Epidermal melanocyte (primary cell): ENCODE data around the gene DCC.

Experiments
- DNase-seq: peaks from one replicate; pipeline ENCODE4 v3.0.0; 2011; ENCODE audit warnings: low spot score; ENCODE audit not compliant: insufficient read length

Gene DCC

GRCh38 chr18:52596748-52597435, 256.9 kb downstream of the DCC start:
- DNase-seq, result no peak

GRCh38 chr18:52598921-52599320, 258.9 kb downstream of the DCC start:
- DNase-seq, result no peak

- no peak for DNase-seq
Measured at GRCh38 chr18:52602820-52603219, 262.8 kb downstream of the DCC start.

GRCh38 chr18:52605345-52605744, 265.3 kb downstream of the DCC start:
- no peak for DNase-seq

- DNase-seq, result no peak
Measured at GRCh38 chr18:52607985-52608384, 268.0 kb downstream of the DCC start.

GRCh38 chr18:52610451-52611115, 270.6 kb downstream of the DCC start:
- no peak for DNase-seq

- no peak for DNase-seq
Measured at GRCh38 chr18:52612406-52612805, 272.4 kb downstream of the DCC start.

GRCh38 chr18:52615321-52615720, 275.3 kb downstream of the DCC start:
- DNase-seq, result no peak

GRCh38 chr18:52615943-52616342, 275.9 kb downstream of the DCC start:
- no peak for DNase-seq

GRCh38 chr18:52617931-52618330, 277.9 kb downstream of the DCC start:
- no peak for DNase-seq

- DNase-seq, result no peak
Measured at GRCh38 chr18:52620926-52621439, 281.0 kb downstream of the DCC start.

- no peak for DNase-seq
Measured at GRCh38 chr18:52624702-52625101, 284.7 kb downstream of the DCC start.

- DNase-seq, result no peak
Measured at GRCh38 chr18:52636536-52636935, 296.5 kb downstream of the DCC start.

GRCh38 chr18:52648201-52648600, 308.2 kb downstream of the DCC start:
- DNase-seq, result no peak

GRCh38 chr18:52652391-52652790, 312.4 kb downstream of the DCC start:
- no peak for DNase-seq

GRCh38 chr18:52657043-52657805, 317.2 kb downstream of the DCC start:
- no peak for DNase-seq

- DNase-seq, result no peak
Measured at GRCh38 chr18:52667463-52668065, 327.6 kb downstream of the DCC start.

- no peak for DNase-seq
Measured at GRCh38 chr18:52670896-52671295, 330.9 kb downstream of the DCC start.

- DNase-seq, result no peak
Measured at GRCh38 chr18:52678034-52678433, 338.0 kb downstream of the DCC start.

GRCh38 chr18:52678551-52678950, 338.6 kb downstream of the DCC start:
- DNase-seq, result no peak

- no peak for DNase-seq
Measured at GRCh38 chr18:52679354-52679753, 339.4 kb downstream of the DCC start.

- DNase-seq, result no peak
Measured at GRCh38 chr18:52682260-52682659, 342.3 kb downstream of the DCC start.
